GM13976 (cell line): ENCODE results near the gene HERC3.
"Not testable (repeated sequence)": the region's sequence is repeated elsewhere in the genome, so short reads cannot be mapped to it uniquely, and the experiment has no call there.

Experiments used
- DNase-seq: peaks from one replicate; pipeline ENCODE4 v3.0.0; 2012; ENCODE audit warnings: low spot score
- CTCF ChIP-seq: IDR thresholded peaks from 2 replicates; pipeline ENCODE4 v1.5.1; 2012; ENCODE audit warnings: borderline replicate concordance, mild to moderate bottlenecking; ENCODE audit not compliant: insufficient read depth; ENCODE audit errors: extremely low read depth, missing control alignments, control extremely low read depth
- in situ Hi-C: fragments of 300-500 bp; cut with MboI; formaldehyde crosslinking; loops from one replicate; pipeline ENCODE4 v1.12.0; 2022; ENCODE audit warnings: low sequenced_read_pairs, mixed read lengths, inconsistent platforms; ENCODE audit not compliant: unreplicated experiment

HERC3 gene

DNA sequence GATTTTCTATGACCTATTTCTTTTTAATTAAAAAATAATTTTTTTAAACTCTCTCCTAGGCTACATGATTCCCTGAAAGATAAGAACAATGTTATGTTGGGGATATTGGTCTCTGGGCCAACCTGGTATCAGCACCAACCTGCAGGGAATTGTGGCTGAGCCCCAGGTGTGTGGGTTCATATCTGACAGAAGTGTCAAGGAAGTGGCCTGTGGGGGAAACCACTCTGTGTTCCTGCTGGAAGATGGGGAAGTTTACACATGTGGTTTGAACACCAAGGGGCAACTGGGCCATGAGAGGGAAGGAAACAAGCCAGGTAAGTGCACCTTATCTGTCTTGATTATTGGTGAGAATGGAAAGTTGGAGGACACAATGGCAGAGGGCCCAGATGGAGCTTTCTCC is 13.5 kb downstream of the HERC3 start:
- in situ Hi-C loops = no loop called here
- DNase-seq = no peak
- no peak for TF ChIP-seq CTCF

GRCh38 chr4:88606832-88607231 is 14.6 kb downstream of the HERC3 start:
- DNase-seq = no peak
- in situ Hi-C loops = no loop called here
- TF ChIP-seq CTCF = no peak

DNA sequence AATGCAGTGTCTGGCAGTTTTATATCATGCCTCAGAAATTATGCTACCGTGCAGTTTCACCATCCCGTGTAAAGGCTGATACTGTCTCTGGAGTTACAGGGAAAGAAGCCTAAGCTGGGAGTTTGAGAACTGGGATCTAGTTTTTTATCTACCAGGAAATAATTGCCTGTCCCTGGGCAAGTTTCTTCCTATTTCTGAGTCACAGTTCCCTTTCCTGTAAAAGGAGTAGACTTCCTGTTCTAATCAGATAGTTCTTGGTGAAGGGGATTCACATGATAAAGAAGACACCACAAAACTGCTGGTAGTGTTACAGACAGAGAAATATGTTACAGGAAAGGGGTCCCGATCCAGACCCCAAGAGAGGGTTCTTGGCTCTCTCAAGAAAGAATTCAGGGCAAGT is 17.1 kb downstream of the HERC3 start:
- TF ChIP-seq CTCF = no peak
- in situ Hi-C loops = no loop called here
- no peak for DNase-seq

DNA sequence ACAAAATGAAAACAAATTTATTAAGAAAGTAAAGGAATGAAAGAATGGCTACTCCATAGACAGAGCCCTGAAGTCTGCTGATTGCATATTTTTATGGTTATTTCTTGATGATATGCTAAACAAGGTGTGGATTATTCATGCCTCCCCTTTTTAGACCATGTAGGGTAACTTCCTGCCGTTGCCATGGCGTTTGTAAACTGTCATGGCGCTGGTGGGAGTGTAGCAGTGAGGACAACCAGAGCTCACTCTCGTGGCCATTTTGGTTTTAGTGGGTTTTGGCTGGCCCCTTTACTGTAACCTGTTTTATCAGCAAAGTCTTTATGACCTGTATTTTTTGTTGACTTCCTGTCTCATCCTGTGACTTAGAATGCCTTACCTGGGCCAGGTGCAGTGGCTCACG is 17.5 kb downstream of the HERC3 start:
- in situ Hi-C loops, DNase-seq: not testable (repeated sequence)

DNA sequence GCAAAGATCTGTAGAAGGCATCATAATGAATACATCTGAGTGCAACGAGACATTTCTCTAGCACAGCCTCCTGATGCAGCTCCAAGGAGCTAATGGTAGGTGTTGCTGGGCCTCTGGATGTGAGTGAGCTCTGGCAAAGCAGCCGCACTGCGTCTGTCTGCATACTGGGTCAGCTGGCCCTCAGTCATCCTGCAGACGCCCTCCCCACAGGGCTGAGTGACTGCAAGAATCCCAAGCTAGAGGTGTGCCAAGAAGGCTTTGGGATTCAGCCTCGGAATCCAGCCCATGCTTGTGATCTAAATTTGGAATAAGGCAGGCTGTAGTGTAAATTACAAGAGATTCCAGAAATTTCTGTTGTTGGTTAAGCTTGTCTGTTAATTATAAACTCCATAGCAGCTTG is 18.5 kb downstream of the HERC3 start:
- no peak for DNase-seq
- in situ Hi-C loops = no loop called here
- no peak for TF ChIP-seq CTCF

- TF ChIP-seq CTCF = no peak
- in situ Hi-C loops = no loop called here
- no peak for DNase-seq
Observed at GRCh38 chr4:88613417-88613875, 21.2 kb downstream of the HERC3 start.

GRCh38 chr4:88614058-88614457 is 21.8 kb downstream of the HERC3 start:
- TF ChIP-seq CTCF = no peak
- no peak for DNase-seq
- in situ Hi-C loops = no loop called here
